ENCODE data around the gene ABTB2.

GRCh38 chr11:34263441-34264091 is 94.2 kb downstream of the ABTB2 start:
- TF ChIP-seq POLR2A (IDR thresholded peaks at IDR 0.05) (no peak), CTCF (IDR thresholded peaks at IDR 0.05) (no peak)

Measured in right lobe of liver (tissue), 4 donors.